Epidermal melanocyte (primary cell): ENCODE measurements around the gene ILDR1.

Experiments
- DNase-seq: peaks from one replicate; pipeline ENCODE4 v3.0.0; 2011; ENCODE audit warnings: low spot score; ENCODE audit not compliant: insufficient read length

ILDR1 gene

GRCh38 chr3:121994551-121994950 lies 27.5 kb downstream of the ILDR1 start:
- no peak for DNase-seq

- no peak for DNase-seq
Measured at GRCh38 chr3:121992601-121993560, 29.2 kb downstream of the ILDR1 start.

GRCh38 chr3:121989943-121990342 lies 32.1 kb downstream of the ILDR1 start:
- DNase-seq, result no peak

GRCh38 chr3:121988146-121988545 lies 33.9 kb downstream of the ILDR1 start:
- DNase-seq, result no peak

- DNase-seq, result no peak
Measured at GRCh38 chr3:121985846-121986245, 36.2 kb downstream of the ILDR1 start.

- no peak for DNase-seq
Measured at GRCh38 chr3:121981473-121981872, 40.6 kb downstream of the ILDR1 start.

- DNase-seq, result no peak
Measured at GRCh38 chr3:121980450-121980796, 41.6 kb downstream of the ILDR1 start.

- DNase-seq, result no peak
Measured at GRCh38 chr3:121979734-121980449, 42.2 kb downstream of the ILDR1 start.

- no peak for DNase-seq
Measured at GRCh38 chr3:121979246-121979645, 42.8 kb downstream of the ILDR1 start.

- no peak for DNase-seq
Measured at GRCh38 chr3:121976727-121977126, 45.3 kb downstream of the ILDR1 start.

GRCh38 chr3:121975702-121976302 lies 46.2 kb downstream of the ILDR1 start:
- DNase-seq, result no peak

GRCh38 chr3:121974601-121975111 lies 47.4 kb downstream of the ILDR1 start:
- no peak for DNase-seq

GRCh38 chr3:121970047-121970446 lies 52.0 kb downstream of the ILDR1 start:
- DNase-seq, result no peak

- no peak for DNase-seq
Measured at GRCh38 chr3:121969631-121970030, 52.4 kb downstream of the ILDR1 start.

GRCh38 chr3:121963608-121964007 lies 58.4 kb downstream of the ILDR1 start:
- DNase-seq, result no peak

GRCh38 chr3:121962443-121962842 lies 59.6 kb downstream of the ILDR1 start:
- no peak for DNase-seq

- DNase-seq, result no peak
Measured at GRCh38 chr3:121961283-121961682, 60.8 kb downstream of the ILDR1 start.

GRCh38 chr3:121958801-121959200 lies 63.2 kb downstream of the ILDR1 start:
- no peak for DNase-seq

- no peak for DNase-seq
Measured at GRCh38 chr3:121957674-121958415, 64.2 kb downstream of the ILDR1 start.

- DNase-seq, result no peak
Measured at GRCh38 chr3:121956363-121956762, 65.7 kb downstream of the ILDR1 start.

GRCh38 chr3:121951291-121951919 lies 70.6 kb downstream of the ILDR1 start:
- no peak for DNase-seq
